ENCODE results near the gene TMEM37. TPM values are rescaled to one million over a fixed set of nuclear protein-coding genes. Genes with fewer than 3 reads are reported as not detected.

Gene TMEM37
- total RNA-seq, 4 donors from 2014 or later = 3.7 to 15.3 (median 8.8) TPM

GRCh38 chr2:119430023-119430498 lies 1.6 kb upstream of the TMEM37 start:
- DNase-seq (ENCODE audit: low spot score in 2 of 2) = no peak
- peaks cover 0 to 68% (median 19%) of the 10 kb centered on the region in 4 donors for H3K4me1 ChIP-seq
- WGBS, 2 donors = 82 to 89% methylated on average over 5 of the region's 5 CpGs
- no peaks in the 10 kb centered on the region for H3K36me3 ChIP-seq
- peak overlapping the region in 3 of 4 donors; percentile 64 to 79 (median 71) for H3K27ac ChIP-seq
- H3K4me3 ChIP-seq = no peak overlapping the region
- no peak for TF ChIP-seq CTCF (IDR thresholded peaks at IDR 0.05)
- TF ChIP-seq EP300 (IDR thresholded peaks at IDR 0.05) = no peak
- TF ChIP-seq POLR2A (IDR thresholded peaks at IDR 0.05) = no peak
- no peaks in the 10 kb centered on the region for H3K9me3 ChIP-seq
- H3K27me3 ChIP-seq = no peaks in the 10 kb centered on the region

- Histone ChIP-seq H3K27ac (peak overlapping the region in 3 of 4 donors; percentile 64 to 79 (median 76)), H3K36me3 (peaks cover 0 to 6% (median 0%) of the 10 kb centered on the region in 3 donors), H3K27me3 (no peaks in the 10 kb centered on the region), H3K4me1 (peaks cover 0 to 51% (median 10%) of the 10 kb centered on the region in 4 donors), H3K4me3 (peak overlapping the region; percentile 33 to 67 (median 50)), H3K9me3 (no peaks in the 10 kb centered on the region)
- DNase-seq (ENCODE audit: low spot score in 2 of 2) = no peak
- TF ChIP-seq EP300 (IDR thresholded peaks at IDR 0.05) (no peak), CTCF (IDR thresholded peaks at IDR 0.05) (no peak), POLR2A (IDR thresholded peaks at IDR 0.05) (no peak)
- WGBS, 2 donors = 7 to 12% methylated on average over 36 to 39 of the region's 53 CpGs
These were observed 559 bp downstream of the TMEM37 start for GRCh38 chr2:119431976-119432850.

GRCh38 chr2:119432851-119433522 lies 1.3 kb downstream of the TMEM37 start:
- H3K27me3 ChIP-seq = no peaks in the 10 kb centered on the region
- no peaks in the 10 kb centered on the region for H3K9me3 ChIP-seq
- H3K4me1 ChIP-seq = peaks cover 0 to 46% (median 8%) of the 10 kb centered on the region in 4 donors
- WGBS, 2 donors = 94% methylated on average over 17 of the region's 17 CpGs
- TF ChIP-seq POLR2A (IDR thresholded peaks at IDR 0.05) = no peak
- no peak for TF ChIP-seq CTCF (IDR thresholded peaks at IDR 0.05)
- TF ChIP-seq EP300 (IDR thresholded peaks at IDR 0.05) = no peak
- no peak for DNase-seq (ENCODE audit: low spot score in 2 of 2)
- peaks cover 0 to 9% (median 0%) of the 10 kb centered on the region in 3 donors for H3K36me3 ChIP-seq
- H3K27ac ChIP-seq = peak overlapping the region in 2 of 4 donors; percentile 76 to 79
- H3K4me3 ChIP-seq = peak overlapping the region in 2 of 4 donors; percentile 54 to 67

GRCh38 chr2:119433636-119434327 lies 2.1 kb downstream of the TMEM37 start:
- Histone ChIP-seq H3K4me1 (peaks cover 0 to 46% (median 8%) of the 10 kb centered on the region in 4 donors), H3K27ac (peak overlapping the region in 1 of 4 donors; percentile 79), H3K4me3 (no peak overlapping the region), H3K27me3 (no peaks in the 10 kb centered on the region), H3K36me3 (peaks cover 0 to 9% (median 0%) of the 10 kb centered on the region in 3 donors), H3K9me3 (no peaks in the 10 kb centered on the region)
- no peak for DNase-seq (ENCODE audit: low spot score in 2 of 2)
- TF ChIP-seq CTCF (IDR thresholded peaks at IDR 0.05) = no peak
- TF ChIP-seq POLR2A (IDR thresholded peaks at IDR 0.05) = no peak
- TF ChIP-seq EP300 (IDR thresholded peaks at IDR 0.05) = no peak
- WGBS, 2 donors = 86 to 87% methylated on average over 10 of the region's 10 CpGs

Data from tibial nerve (tissue), 4 donors.